ENCODE data around the gene ASTN2.
A peak's percentile ranks its signal among the peaks of the same experiment; 100 is the strongest.

The ASTN2 gene

GRCh38 chr9:117156771-117157535, 257.9 kb downstream of the ASTN2 start:
- DNase-seq: no peak

GRCh38 chr9:117156144-117156688, 258.6 kb downstream of the ASTN2 start:
- no peak for DNase-seq

GRCh38 chr9:117153021-117153420, 261.8 kb downstream of the ASTN2 start:
- no peak for DNase-seq

DNA sequence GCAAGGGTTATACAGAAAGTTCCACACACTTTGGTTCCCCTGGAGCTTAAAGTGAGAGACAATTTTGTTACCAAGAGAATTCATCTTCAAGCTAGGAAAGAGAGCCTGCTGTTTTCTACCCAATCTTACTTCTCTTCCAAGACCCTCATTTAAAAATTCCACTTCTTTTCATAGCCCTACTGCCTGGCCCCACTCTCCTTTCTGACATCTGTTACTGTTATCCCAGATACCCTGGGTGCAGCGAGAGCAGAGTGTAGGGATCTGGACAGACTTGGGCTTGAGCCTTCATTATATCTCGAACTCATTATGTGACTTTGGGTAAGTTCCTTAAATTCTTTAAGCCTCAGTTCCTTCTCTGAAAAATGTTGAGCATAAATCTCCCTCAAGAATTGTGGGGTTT, 263.1 kb downstream of the ASTN2 start:
- DNase-seq: no peak

DNA sequence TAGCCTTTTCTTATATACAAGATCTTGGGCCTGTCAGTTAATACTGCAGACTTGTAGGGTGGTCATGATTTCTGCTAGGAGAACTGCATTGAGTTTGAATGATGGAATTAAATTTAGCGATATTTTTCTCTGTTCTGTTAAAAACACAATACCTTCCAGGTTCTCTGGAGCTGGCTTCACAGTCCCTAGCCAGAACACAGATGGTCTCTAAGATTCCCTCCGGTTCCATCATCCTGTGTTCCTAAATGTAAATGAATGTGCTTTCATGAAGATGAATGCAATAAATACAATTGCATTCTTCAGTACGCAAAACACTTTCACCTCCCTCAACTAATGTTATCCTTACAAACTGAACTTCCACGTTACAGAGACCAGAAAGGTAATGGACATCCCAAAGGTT, 264.9 kb downstream of the ASTN2 start:
- DNase-seq: no peak

DNA sequence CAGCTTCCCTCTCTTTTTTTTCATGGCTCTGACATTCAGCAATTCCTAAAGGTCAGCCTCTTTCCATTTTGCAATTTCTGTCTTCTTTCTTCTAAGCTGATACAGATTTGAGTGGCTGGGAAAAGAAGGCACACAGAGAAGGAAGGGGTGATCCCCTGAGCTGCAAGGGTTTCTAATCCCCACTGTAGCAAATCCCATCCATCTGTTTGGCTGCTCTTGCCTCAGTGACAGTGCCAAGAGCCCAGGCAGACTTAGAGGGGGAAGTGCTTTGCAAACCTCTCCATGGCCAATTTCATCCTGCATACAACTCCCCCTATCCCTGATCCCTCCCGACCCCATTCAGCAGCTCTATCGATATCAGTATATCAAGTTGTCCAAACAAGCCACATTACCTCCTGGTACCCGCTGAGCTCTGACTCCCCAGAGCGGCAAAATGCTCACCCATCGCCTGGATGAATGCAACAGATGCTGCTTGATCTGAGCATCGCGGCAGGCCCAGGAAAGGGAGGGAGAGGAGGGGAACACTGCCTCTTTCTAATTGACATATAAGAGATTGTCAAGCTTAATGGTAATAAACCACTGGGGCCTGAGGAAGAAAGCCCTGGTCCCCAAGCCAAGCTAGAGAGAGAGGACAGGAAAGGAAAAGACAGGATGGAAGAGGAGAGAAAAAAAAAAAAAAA, 268.9 kb downstream of the ASTN2 start:
- DNase-seq: no peak

- DNase-seq: no peak
These were observed 269.8 kb downstream of the ASTN2 start for GRCh38 chr9:117145081-117145480.

- DNase-seq: no peak
These were observed 276.6 kb downstream of the ASTN2 start for GRCh38 chr9:117138231-117138630.

DNA sequence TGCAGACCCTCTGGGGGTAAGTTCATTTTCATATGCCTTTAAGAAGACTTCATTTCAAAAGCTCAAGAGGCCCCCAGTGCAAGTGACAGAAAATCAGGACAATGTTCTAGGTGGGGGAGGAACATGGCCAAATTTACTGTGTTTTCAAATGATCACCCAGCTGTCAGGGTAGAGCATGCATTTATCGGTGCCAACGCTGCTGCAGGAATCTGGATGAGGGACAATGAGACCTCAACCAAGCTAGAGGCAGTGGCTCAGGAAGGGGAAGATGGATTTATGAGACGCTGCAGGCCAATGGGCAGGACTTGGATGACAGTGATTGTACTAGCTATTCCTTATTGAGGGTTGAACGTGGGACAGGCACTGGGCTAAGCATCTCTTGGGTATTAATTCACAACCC, 278.4 kb downstream of the ASTN2 start:
- no peak for DNase-seq

GRCh38 chr9:117135501-117136098, 279.3 kb downstream of the ASTN2 start:
- no peak for DNase-seq

DNA sequence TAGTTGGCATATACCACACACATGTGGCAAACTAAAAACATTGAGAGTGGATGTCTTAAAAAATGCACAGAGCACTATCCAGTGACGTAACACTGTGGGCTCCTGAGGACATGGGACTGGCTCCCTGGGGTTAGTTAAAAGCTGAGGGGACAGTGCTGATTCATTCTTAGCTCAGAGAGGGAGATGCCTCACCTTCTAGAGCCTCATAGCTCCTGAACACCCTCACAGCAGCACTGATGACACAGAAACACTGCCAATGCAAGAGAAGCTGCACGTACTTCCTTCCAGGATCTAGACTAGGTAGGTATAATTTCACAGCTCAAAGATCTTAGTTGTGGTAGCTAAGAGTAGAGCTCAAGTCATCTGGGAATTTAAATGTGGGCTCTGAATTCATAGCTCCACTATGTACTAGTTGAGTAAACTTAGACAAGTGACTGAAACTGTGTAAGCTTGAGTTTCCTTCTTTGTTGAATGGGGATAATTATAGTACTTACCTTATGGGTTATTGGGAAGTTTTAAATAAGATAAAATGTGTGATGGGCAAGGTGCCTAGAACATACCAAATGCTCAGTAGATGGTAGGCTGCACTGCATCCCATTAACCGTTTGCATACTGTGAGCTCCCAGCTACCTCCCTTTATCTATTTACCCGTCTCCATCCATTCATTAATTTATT, 279.9 kb downstream of the ASTN2 start:
- no peak for DNase-seq

GRCh38 chr9:117126871-117127270, 288.0 kb downstream of the ASTN2 start:
- DNase-seq: no peak

DNA sequence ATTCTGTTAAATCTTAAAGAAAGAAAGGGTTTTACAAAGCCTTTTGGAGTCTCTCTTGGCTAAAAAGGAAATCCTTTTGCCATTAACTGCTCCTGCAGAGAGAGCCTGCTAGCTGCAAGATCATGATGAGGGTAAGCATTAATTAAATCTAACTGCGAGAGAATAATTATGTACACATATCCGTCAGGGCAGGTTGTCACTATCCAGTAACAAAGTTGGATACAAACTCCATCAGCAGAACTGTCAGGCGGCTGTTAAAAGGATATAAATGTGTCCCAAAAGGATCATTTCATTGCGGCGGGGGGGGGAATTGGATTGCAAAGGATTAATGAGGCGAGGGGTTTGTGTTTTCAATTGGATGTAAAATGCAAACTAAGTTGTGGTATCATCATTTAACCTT, 289.3 kb downstream of the ASTN2 start:
- no peak for DNase-seq

DNA sequence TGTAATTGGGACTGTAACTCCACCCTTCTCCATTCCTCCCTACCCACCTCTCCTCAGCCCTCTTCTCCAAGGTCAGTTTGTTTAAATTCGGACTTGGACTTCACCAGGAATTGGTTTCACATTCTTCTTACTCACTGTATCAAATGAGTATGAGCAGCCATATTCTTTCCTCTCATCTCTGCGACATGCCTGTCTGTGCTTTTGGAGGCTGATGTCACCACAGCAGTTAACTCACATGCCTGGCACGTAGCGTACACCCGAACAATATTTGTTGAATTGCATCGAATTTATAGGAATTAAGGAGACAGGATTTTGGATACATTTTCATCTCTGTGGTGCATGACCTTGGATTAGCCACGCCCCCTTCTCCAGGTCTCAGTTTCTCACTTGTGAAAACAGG, 291.1 kb downstream of the ASTN2 start:
- no peak for DNase-seq

GRCh38 chr9:117122953-117123352, 291.9 kb downstream of the ASTN2 start:
- no peak for DNase-seq

- DNase-seq: no peak
These were observed 292.8 kb downstream of the ASTN2 start for GRCh38 chr9:117122102-117122501.

DNA sequence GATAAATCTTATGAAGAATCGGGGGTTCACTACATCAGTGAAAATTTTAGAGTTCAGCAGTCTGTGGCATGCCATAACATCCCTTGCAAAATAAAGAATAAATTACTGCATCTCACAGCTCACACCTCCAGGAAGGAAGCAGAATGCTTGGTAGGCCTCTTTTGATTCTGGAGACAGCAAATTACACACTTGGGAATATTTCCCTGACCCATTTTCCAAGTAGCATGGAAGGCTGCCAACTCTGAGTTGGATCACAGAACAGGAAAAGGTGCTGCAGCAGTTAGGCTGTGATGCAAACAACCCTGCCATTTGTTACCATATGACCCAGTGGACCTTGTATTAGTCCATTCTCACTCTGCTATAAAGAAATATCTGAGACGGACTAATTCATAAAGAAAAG, 293.5 kb downstream of the ASTN2 start:
- peak; percentile 45 for DNase-seq

- DNase-seq: no peak
These were observed 294.8 kb downstream of the ASTN2 start for GRCh38 chr9:117120061-117120460.

GRCh38 chr9:117116084-117116483, 298.8 kb downstream of the ASTN2 start:
- DNase-seq: no peak

DNA sequence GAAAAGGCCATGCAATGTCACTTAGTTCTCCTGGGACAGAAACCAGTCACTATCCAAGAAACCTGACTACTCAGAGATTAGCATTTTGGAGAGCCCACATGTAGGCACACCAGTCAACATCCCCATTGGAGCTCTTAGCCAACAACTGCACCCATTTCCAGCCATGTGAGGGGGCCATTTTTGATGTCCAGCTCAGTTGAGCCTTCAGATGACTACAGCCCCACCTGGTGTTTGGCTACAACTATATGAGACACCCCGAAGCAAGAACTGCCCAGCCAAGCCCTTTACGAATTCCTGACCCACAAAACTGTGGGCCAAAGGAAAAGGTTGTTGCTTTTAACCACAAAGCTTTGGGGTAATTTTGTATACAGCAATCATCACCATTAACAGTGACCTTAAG, 300.1 kb downstream of the ASTN2 start:
- DNase-seq: no peak

DNA sequence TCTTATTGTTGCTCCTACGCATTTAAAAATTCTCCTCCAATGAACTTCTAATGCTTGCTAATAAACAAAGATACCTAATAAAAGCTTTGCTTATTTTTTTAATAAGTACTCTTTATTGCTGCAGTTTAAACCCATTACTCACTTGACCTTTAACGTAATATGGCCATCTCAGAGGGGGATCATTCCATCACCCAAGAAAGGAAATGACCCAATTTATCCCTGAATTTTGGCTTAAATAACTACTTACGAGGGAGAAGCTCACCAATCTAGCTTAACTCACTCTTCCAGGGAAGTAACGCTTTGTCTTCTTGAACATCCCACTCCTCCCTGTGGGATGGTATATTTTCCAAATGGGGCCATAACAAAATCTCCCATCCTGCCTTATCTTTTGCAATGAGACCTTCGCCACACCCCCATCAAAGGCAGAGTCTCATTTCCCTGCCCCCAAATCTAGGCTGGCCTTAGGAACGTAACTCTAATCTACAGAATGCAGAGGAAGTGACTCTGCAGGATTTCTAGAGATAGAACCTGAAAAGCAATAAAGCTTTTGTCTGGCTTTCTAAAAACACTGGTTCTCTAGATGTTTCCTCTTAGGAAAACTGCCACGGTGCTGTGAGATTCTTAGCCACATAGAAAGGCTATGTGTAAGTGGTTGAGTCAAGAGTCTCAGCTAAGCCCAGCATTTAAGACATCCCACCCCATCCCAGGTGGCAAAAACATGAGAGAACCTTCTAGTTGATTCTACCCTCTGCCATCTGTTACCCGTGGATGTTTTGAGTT, 310.0 kb downstream of the ASTN2 start:
- DNase-seq: no peak

GRCh38 chr9:117104206-117104605, 310.7 kb downstream of the ASTN2 start:
- no peak for DNase-seq
